HG02759 (cell line): ENCODE measurements around the gene ZNF23.
"Not testable (repeated sequence)": the region's sequence is repeated elsewhere in the genome, so short reads cannot be mapped to it uniquely, and the experiment has no call there.

Source experiments
- ATAC-seq: cut with Tn5 transposase; IDR thresholded peaks from one replicate; pipeline ENCODE4 v1.9.1; 2021; ENCODE audit warnings: mild to moderate bottlenecking, moderate library complexity; ENCODE audit not compliant: unreplicated experiment

ZNF23 gene

DNA sequence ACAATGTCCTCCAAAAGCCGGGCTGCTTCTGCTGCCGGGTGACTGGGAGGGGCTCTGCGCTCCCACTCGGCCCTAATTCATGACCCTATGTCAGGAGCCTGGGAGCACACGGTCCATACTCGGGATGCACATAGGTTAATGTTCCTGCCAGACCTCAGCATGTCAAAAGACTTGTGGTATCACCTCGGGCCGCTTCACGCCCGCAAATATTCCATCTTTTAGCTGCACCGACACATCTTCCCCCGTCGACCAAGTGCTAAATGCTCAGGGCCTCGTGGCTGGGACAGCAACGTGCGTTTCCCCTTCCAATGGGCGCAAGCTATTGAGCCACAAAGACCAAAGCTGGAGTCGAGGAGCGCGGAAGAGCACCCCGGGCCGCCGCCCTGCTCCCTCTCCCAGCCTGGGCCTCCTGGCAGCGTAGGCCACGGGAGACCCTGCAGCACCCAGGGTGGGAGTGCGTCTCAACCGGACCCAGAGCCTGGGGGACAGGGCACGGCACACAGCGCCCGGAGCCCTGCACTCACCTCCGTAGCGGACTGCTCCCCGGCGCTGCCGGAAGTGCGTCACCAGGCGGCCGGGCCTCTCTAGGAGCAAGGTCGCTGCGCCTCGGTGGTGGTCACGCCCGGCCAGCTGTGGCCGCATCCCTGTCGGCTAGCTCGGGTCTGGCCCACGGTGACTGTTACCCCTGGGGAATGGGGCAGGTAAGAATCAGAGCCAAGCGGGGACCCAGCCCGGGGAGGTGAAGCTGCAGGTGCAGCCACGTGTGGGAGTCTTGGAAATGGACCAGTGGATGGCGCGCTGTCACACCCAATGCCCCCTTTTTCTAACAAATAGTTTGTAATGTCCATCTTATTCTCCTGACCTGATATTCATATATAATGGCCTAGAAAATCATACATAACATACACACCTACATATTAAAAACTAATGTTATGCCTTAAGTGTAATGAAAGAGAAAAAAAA, at the start of gene ZNF23:
ZNF23 (minus strand) TSS at position 562 of the 963 bp plus-strand sequence. CDS start 5,451 bp downstream, outside the sequence.
- peak; percentile 96 for ATAC-seq

DNA sequence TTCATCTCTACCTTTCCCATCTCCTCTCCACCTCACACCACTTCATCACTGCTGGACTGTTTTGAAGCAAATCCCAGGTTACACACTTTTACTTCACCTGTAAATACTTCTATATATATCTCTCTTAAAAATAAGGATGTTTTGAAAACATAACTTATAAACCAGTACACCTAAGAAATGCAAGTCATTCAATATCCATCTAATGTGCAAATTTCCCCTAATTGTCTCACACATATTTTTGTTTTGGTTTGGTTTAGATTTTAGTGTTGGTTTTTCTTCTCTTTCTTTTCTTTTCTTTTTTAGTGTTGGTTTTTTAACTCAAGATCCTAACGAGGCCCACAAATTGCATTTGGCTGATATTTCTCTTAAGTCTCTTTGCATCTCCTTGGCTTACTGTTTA, 45.0 kb upstream of the ZNF23 start:
- ATAC-seq: no peak

DNA sequence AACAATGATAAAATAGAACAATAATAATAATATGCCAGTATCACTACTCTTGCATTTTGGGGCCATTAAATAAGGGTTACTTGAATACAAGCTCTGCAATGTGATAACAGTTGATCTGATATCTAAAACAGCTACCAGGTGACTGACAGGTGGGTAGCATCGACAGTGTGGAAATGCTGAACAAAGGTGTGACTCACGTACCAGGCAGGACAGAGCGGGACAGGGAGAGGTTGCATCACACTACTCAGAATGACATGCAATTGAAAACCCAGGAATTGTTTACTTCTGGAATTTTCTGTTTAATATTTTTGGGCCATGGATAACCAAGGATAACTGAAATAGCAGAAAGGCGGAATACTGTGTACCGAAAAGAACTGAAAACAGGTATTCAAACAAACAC, 42.9 kb upstream of the ZNF23 start:
- no peak for ATAC-seq

DNA sequence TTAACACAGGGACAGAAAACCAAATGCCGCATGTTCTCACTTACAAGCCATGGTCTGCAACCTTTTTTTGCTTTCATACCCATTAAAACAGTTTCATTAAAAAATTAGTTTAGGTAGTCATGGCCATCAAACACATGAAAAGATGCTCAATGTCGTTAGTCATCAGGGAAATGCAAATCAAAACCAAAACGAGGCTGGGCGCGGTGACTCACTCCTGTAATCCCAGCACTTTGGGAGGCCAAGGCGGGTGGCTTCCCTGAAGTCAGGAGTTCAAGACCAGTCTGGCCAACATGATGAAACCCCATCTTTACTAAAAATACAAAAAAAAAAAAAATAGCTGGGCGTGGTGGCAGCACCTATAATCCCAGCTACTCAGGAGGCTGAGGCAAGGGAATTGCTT, 42.0 kb upstream of the ZNF23 start:
- not testable (repeated sequence) for ATAC-seq

DNA sequence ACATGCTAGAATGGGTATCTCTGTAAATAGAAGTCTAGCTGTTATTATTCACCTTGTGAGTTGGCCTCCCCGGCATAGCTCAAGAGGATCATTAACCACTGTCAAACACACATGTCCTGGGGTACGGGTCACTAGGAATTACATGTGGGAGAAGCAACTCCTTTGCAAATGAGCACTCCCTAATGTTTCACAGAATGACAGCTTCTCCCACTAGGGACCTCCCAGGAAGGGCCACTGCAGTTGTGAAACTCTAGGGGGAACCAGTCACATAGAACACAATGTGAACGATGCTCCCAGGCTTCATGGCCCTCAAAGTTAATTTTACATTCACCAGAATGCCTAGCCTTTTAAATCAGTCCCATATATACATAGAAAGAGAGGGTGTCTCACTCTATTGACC, 39.5 kb upstream of the ZNF23 start:
- ATAC-seq: no peak

DNA sequence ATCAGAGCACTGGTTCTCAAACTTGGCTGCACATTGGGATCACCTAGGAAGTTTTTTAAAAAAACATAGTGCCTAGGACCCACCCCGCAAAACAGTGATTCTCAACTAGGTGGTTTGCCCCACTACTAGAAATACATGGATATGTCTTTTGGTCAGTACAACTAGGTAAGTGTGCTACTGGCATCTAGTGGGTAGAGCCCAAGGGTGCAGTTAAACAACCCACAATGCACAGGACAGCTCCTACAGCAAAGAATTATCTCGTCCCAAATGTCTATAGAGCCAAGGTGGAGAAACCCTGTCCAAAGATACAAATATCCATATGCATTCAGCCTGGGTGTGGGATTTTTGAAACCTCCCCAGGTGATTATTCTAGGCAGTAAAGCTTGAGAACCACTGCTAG, 38.9 kb upstream of the ZNF23 start:
- ATAC-seq: no peak

DNA sequence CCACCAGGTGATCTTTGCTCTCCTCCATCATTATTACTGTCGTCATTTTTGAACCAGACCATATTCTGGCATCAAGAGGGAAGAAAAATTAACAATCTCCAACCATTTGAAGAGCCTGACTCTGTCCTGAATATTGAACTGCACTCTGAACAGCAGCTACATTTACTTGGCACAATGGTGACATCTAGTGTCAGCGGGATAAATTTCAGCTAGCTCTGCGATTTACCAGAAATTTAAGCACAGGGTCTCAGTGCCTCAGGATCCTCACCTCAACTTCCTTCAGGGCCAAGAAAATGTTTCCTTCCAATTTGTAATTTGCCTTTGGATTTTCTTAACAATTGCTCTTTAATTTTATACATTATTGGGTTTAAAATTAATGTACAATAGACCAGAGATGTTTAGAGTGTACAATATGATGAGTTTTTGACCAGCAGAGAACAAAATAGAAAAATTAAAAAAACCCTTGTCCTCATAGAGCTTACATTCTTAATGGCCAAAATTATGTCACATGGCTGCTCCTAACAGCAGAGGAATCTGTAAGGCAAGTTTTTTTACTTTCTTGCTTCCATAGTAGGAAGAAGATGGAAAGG, 37.8 kb upstream of the ZNF23 start:
- ATAC-seq: no peak

DNA sequence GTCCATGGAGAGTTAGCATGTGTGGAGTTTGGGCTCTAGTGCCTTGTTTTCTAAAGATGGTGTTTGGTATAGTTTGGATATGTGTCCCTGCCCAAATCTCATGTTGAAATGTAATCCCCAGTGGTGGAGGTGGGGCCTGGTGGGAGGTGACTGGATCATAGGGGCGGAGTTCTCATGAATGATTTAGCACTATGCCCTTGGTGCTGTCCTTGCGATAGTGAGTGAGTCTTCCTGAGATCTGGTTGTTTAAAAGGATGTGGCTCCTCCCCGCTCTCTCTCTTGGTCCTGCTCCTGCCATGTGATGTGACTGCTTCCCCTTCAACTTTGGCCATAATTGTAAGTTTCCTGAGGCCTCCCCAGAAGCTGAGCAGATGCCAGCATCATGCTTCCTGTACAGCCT, 36.0 kb upstream of the ZNF23 start:
- no peak for ATAC-seq

DNA sequence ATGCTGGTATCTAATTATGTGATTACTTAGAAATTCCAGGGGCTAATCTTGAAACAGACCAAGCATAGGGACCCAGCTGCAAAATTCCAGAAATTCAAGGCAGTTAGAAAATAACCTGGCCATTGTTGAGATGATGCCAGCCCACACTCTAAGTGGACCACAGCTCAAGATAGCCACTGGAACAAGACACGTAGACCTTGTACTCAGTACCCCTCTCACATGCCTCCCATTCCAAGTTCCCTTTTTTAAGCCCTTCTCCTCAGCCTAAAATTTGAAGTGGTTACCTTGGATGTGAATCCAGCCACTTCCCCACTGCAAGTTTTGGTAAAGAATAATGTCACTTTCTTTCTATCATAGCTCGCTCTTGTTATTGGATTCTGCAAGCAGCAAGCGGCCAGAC, 31.2 kb upstream of the ZNF23 start:
- no peak for ATAC-seq

DNA sequence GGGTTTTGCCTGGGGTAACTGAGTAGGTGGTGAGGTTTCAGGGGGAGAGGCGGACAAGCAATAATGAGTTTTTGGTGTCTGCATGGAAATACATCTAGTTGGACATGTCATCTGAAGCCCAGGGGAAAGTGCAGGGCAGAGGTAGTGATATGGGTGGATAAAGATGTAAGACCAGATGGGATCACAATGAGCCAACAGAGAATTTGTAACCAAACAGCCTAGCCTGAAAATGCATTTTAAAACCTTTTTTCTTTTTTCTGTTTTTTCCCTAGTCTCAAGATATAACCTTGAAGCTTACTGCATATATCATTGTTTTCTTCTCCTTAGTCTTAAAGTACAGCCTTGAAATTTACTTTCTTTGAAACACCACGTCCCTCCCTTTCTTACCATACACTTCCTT, 30.7 kb upstream of the ZNF23 start:
- no peak for ATAC-seq

DNA sequence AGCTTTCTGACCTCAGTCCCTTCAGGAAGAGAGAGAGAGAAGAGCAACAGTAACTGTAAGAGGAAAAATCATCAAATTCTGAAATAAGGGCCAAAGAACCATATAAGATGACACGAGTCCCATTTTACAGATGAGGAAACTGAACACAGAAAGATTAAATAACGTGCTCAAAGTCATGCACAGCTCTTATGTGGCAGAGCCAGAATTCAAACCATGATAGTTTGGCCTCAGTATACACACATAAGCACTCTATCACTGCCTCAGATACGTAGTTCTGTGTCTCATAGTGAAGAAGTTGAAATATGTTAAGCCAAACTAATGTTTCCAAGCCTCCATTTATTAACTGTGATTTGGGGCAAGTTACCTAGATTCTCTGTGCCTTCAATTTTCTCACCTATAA, 29.0 kb upstream of the ZNF23 start:
- ATAC-seq: no peak

DNA sequence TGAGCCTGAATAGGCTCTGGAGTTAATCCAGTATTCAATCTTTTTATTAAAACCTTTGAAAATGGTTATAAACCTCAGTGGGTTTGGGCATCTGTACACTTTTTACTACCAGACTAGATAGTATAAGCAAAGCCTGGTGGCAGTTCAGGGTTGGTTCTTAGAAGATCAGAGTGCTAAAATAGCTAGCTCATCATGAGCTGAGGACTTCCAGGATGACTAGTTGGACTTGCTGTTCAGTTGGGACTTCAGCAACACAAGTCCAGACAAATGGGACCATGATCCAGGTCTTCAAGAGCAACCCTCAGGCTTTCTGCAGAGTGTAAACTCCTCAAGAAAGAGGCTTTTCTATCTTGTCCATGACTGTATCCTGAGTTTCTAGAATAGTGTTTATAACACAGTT, 28.3 kb upstream of the ZNF23 start:
- no peak for ATAC-seq

DNA sequence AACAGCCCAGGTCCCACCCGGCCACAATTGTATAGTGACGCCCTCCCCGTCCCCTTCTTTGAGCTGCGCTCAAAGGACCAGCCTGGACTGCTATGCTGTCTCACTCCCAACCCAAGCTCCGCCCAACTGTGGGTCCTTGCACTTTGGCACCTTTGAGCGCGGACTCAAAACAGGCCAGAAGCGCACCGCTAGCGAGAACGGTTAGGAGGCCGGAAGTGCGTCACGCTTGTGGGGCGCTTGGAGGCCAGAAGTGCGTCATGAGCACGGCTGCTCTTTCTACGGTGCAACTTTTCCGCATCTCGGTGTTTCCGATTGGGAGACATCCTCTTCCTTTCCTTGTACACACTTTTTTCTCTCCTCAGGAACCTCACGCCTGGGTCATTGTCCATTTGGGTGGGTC, 27.1 kb upstream of the ZNF23 start, which contains the start of gene ZNF19:
ZNF19 (minus strand) TSS at position 203 of the 400 bp plus-strand sequence. CDS start 7,210 bp downstream, outside the sequence.
- no peak for ATAC-seq

DNA sequence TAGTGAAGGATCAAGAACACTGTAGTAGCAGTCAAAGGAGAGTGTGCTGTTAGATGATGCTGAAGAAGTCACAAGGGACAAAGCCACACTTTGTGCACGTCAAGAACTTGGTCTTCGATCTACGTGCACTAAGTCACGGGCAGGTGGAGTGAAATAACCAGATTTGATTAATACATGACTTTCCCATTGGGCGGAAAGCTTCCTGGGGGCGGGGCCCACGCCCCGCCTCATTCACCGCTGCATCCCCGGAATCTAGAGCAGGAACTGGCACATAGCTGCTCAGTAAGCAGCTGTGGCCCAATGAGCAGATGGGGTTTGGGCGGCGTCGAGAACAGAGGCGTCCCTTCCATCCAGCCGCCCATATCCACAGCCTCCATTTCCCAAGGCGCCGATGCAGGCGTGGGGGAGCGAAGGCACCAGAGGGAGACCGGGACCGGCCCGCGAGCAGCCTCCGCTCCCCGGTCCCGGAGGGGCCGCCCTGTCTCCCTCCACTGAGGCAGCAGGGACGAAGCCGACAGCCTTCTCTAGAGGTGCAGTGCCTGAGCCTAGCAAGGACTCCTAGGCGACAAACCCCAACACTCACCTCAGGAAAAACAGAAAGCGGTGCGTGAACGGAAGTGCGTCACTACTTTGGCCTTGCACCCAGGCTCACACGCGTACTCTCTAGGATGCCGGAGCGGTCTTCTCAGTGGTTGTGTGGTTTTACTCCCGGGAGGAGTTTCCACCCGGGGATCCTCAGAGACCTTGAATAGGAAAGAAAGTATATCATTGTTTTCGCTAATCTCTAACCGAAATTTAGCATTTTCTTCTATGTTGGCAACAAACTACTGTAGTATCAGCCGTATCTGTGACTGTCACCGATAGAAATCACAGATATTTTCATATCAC, 22.2 kb upstream of the ZNF23 start:
- ATAC-seq: peak; percentile 91

DNA sequence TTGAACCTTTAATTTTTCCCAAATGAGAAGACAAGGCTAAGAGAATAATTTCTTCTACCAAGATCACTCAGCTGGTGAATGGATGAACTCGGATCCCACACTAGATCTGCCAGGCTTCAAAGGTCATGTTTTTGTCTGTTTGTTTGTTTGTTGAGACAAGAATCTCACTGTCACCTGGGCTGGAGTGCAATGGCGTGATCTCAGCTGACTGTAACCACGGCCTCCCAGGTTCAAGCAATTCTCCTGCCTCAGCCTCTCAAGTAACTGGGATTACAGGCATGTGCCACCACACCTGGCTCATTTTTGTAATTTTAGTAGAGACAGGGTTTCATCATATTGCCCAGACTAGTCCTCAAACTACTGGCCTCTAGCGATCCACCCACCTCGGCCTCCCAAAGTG, 20.5 kb upstream of the ZNF23 start:
- no peak for ATAC-seq

DNA sequence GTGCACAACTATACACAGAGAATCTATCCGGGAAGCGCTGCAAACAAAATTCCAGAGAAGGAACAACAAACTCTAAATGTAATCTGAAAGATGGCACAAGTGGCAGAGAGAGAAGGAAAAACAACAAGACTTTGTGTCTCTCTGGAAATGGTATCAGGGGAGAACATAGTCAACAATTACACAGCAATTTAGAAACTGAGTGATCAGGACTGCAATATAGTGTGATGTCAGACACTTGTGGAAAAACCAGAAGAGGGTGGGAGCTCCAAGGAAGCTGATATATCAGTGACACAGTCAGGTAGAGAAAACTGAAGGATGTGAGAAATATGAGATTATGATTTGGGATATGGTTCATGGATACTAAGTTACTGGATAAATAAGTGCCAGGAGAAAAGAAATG, 18.9 kb upstream of the ZNF23 start:
- ATAC-seq: no peak

DNA sequence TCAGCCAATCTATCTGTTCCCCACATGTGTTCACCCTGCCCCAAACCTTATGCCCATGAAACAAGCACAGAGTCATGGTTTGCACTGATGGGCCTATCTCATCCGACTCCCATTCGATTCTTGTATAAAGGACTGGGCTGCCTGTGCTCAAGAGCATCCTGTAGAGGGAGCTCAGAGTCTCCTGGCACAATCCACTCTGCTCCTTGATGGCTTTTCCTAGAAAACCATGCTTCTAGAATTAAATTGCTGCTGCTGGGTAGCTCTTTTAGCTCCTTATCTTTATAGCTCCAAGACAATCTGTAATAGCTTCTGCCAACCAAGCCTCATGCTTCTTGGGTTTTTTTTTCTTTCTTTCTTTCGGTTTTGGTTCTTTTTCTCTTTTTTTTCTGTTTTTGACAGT, 17.4 kb upstream of the ZNF23 start:
- ATAC-seq: no peak

DNA sequence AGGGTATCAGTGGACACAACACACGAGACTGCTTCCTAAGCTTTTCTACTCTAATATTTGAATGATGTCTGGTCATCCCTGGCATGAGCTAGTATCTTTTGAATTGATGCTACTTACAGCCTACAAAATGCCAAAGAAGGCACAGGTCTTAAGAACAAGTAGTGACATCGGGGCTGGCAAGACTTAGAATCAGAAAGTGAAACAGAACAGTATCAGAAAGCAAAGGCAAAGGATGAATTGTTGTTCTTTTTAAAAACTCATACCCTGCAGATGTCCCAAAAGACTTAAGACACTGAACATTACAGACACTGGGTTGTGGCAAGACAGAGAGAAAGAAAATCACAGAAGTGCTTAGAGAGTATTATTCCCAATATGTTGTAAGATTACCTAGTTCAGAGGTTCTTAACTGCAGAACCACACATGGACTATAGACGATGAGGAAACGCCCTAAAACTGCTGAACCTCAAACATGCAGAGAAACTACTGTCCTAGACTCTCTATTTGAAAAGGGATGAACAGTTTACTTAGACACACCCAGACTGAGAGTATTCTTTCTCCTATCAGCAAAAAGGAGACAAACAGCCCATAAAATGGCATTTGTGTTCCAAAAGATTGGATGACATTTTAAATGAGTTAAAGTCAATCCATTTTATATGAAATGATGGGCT, 14.5 kb upstream of the ZNF23 start:
- no peak for ATAC-seq

DNA sequence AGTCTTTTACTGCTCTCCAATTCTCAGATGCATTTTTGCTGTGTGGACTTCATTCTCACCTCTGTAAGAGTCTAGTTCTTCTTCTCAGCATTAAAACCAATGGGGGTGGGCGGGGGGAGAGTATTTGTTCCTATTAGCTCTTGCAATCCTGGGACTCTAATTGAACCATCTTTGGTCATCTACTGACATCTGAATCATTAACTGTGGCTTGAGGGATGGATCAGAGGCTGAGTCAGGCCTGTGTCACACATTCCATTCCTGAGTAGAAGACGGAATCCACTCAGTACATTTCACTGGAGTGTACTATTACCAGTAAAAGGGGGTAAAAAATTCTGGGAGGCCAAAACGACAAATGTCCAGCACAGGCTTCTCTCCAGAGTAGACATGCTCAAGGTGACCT, 12.8 kb upstream of the ZNF23 start:
- ATAC-seq: no peak

DNA sequence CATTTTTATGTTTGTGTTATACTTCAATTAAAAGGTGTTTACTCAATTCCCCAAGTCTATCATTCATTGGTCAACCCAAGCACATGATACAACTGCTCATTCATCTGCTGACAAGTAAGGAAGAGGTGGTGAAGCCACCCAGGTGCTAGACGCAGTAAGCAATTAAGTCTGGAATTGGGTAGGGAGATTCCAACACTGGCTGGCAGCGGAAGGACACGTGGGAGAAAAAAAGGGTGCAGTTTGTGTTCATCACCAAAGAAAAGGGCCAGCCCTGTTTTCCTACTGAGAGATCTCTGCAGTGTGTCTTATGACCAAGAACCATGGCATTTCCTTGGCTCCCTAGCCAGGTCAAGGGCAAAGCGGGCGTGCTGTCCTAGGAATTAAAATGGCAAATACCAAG, 11.8 kb upstream of the ZNF23 start:
- no peak for ATAC-seq

DNA sequence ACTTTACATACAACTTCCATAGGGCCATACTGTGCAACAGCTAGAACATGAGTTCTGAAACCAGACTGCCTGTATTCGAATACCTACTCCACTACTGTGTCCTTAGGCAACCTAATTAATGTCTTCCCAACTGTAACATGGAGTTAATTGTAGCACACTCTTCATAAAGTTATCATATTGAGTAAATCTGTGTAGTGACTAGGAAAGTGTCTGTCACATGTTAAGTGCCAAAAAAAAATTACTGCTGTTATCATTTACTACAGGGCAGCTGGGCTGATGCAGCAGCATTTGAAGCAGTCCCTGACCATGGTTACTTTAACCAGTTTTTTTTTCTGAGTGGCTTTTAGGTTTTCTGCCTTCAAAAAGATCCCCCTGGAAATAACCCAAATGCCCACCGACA, 10.9 kb upstream of the ZNF23 start:
- ATAC-seq: no peak
